ENCODE measurements around the gene KIR3DL2. TPM values are rescaled to one million over a fixed set of nuclear protein-coding genes. Genes with fewer than 3 reads are reported as not detected.
"Not testable (repeated sequence)": the region's sequence is repeated elsewhere in the genome, so short reads cannot be mapped to it uniquely, and the experiment has no call there.

KIR3DL2 gene
- polyA plus RNA-seq, 6 donors from 2014 or later = 0.25 to 0.39 TPM; not detected in 4

- not testable (repeated sequence) for H3K27ac Mint-ChIP-seq; H3K4me1 Mint-ChIP-seq; H3K36me3 Mint-ChIP-seq; ATAC-seq (ENCODE audit: low read depth in 2 of 2); DNase-seq; H3K9me3 Mint-ChIP-seq; H3K4me3 Mint-ChIP-seq
- H3K27me3 Mint-ChIP-seq = peaks cover 9 to 38% (median 12%) of the 10 kb centered on the region in 3 donors
Measured at GRCh38 chr19:54835126-54835525, 15.1 kb upstream of the KIR3DL2 start.

- H3K27ac Mint-ChIP-seq; H3K4me1 Mint-ChIP-seq; ATAC-seq (ENCODE audit: low read depth in 2 of 2); H3K9me3 Mint-ChIP-seq; H3K36me3 Mint-ChIP-seq; DNase-seq; H3K4me3 Mint-ChIP-seq: not testable (repeated sequence)
- peaks cover 7 to 30% (median 9%) of the 10 kb centered on the region in 3 donors for H3K27me3 Mint-ChIP-seq
Measured at GRCh38 chr19:54837522-54837921, 12.7 kb upstream of the KIR3DL2 start.

- H3K9me3 Mint-ChIP-seq = peaks cover 0 to 18% (median 4%) of the 10 kb centered on the region in 7 donors
- not testable (repeated sequence) for H3K36me3 Mint-ChIP-seq; H3K4me3 Mint-ChIP-seq; H3K4me1 Mint-ChIP-seq; ATAC-seq (ENCODE audit: low read depth in 2 of 2); H3K27ac Mint-ChIP-seq; DNase-seq
- peaks cover 6 to 26% (median 9%) of the 10 kb centered on the region in 3 donors for H3K27me3 Mint-ChIP-seq
Measured at GRCh38 chr19:54843171-54843570, 7.1 kb upstream of the KIR3DL2 start.

GRCh38 chr19:54850930-54851329 lies 687 bp downstream of the KIR3DL2 start:
- H3K9me3 Mint-ChIP-seq = peaks cover 0 to 14% (median 3%) of the 10 kb centered on the region in 7 donors
- no peaks in the 10 kb centered on the region for H3K4me1 Mint-ChIP-seq
- H3K4me3 Mint-ChIP-seq = no peak overlapping the region
- no peaks in the 10 kb centered on the region for H3K36me3 Mint-ChIP-seq
- DNase-seq (no peak), ATAC-seq (ENCODE audit: low read depth in 2 of 2) (no peak)
- H3K27ac Mint-ChIP-seq = no peak overlapping the region
- H3K27me3 Mint-ChIP-seq = peaks cover 14 to 58% (median 19%) of the 10 kb centered on the region in 3 donors

- Mint-ChIP-seq H3K36me3 (no peaks in the 10 kb centered on the region), H3K9me3 (peaks cover 0 to 12% (median 2%) of the 10 kb centered on the region in 7 donors), H3K27ac (no peak overlapping the region), H3K4me3 (no peak overlapping the region), H3K4me1 (no peaks in the 10 kb centered on the region), H3K27me3 (peaks cover 14 to 58% (median 19%) of the 10 kb centered on the region in 3 donors)
- DNase-seq (no peak), ATAC-seq (ENCODE audit: low read depth in 2 of 2) (no peak)
Measured at GRCh38 chr19:54851353-54851752, 1.1 kb downstream of the KIR3DL2 start.

- not testable (repeated sequence) for H3K4me1 Mint-ChIP-seq; H3K4me3 Mint-ChIP-seq; ATAC-seq (ENCODE audit: low read depth in 2 of 2); DNase-seq; H3K9me3 Mint-ChIP-seq; H3K27ac Mint-ChIP-seq; H3K36me3 Mint-ChIP-seq
- peaks cover 21 to 46% (median 25%) of the 10 kb centered on the region in 3 donors for H3K27me3 Mint-ChIP-seq
Measured at GRCh38 chr19:54855241-54855640, 5.0 kb downstream of the KIR3DL2 start.

GRCh38 chr19:54858476-54858875 lies 8.2 kb downstream of the KIR3DL2 start:
- H3K4me1 Mint-ChIP-seq; H3K36me3 Mint-ChIP-seq; H3K9me3 Mint-ChIP-seq; H3K27ac Mint-ChIP-seq; H3K4me3 Mint-ChIP-seq; ATAC-seq (ENCODE audit: low read depth in 2 of 2); DNase-seq: not testable (repeated sequence)
- peaks cover 34 to 51% (median 38%) of the 10 kb centered on the region in 3 donors for H3K27me3 Mint-ChIP-seq

- not testable (repeated sequence) for DNase-seq; H3K36me3 Mint-ChIP-seq; H3K4me1 Mint-ChIP-seq; ATAC-seq (ENCODE audit: low read depth in 2 of 2); H3K4me3 Mint-ChIP-seq
- peaks cover 0 to 12% (median 3%) of the 10 kb centered on the region in 7 donors for H3K9me3 Mint-ChIP-seq
- H3K27ac Mint-ChIP-seq = peak overlapping the region in 1 of 6 donors; percentile 30
- H3K27me3 Mint-ChIP-seq = peaks cover 32 to 42% (median 34%) of the 10 kb centered on the region in 3 donors
Measured at GRCh38 chr19:54859421-54859820, 9.2 kb downstream of the KIR3DL2 start.

- H3K4me3 Mint-ChIP-seq; ATAC-seq (ENCODE audit: low read depth in 2 of 2); H3K27ac Mint-ChIP-seq; H3K36me3 Mint-ChIP-seq; DNase-seq: not testable (repeated sequence)
- peaks cover 0 to 13% (median 4%) of the 10 kb centered on the region in 3 donors for H3K4me1 Mint-ChIP-seq
- peaks cover 36 to 49% (median 47%) of the 10 kb centered on the region in 3 donors for H3K27me3 Mint-ChIP-seq
- H3K9me3 Mint-ChIP-seq = peaks cover 0 to 14% (median 5%) of the 10 kb centered on the region in 7 donors
Measured at GRCh38 chr19:54863459-54863858, 13.2 kb downstream of the KIR3DL2 start.

- ATAC-seq (ENCODE audit: low read depth in 2 of 2) (no peak), DNase-seq (no peak)
- Mint-ChIP-seq H3K36me3 (peaks cover 0 to 4% of the 10 kb centered on the region in 2 donors), H3K27ac (peak overlapping the region in 1 of 6 donors; percentile 35), H3K4me1 (peaks cover 9 to 15% (median 11%) of the 10 kb centered on the region in 3 donors), H3K9me3 (peaks cover 0 to 7% (median 3%) of the 10 kb centered on the region in 7 donors), H3K4me3 (no peak overlapping the region), H3K27me3 (peaks cover 7 to 31% (median 10%) of the 10 kb centered on the region in 3 donors)
Measured at GRCh38 chr19:54871696-54872095, 21.5 kb downstream of the KIR3DL2 start.

GRCh38 chr19:54873990-54874389 lies 23.7 kb downstream of the KIR3DL2 start, which contains the start of gene FCAR:
Gene FCAR (plus strand): TSS chr19:54874235. CDS start chr19:54874290, 55 bp downstream.
- Mint-ChIP-seq H3K27ac (no peak within 1 kb of the TSS), H3K27me3 (peaks cover 8 to 23% (median 17%) of the 10 kb centered on the region in 3 donors), H3K4me1 (peaks cover 6 to 9% (median 7%) of the 10 kb centered on the region in 3 donors), H3K4me3 (no peak within 1 kb of the TSS), H3K9me3 (peaks cover 0 to 6% (median 0%) of the 10 kb centered on the region in 7 donors), H3K36me3 (no peaks in the 10 kb centered on the region)
- ATAC-seq (ENCODE audit: low read depth in 2 of 2) (no peak), DNase-seq (no peak)

GRCh38 chr19:54875506-54875905 lies 25.3 kb downstream of the KIR3DL2 start:
- peaks cover 19 to 32% (median 24%) of the 10 kb centered on the region in 3 donors for H3K27me3 Mint-ChIP-seq
- H3K36me3 Mint-ChIP-seq = no peaks in the 10 kb centered on the region
- H3K4me1 Mint-ChIP-seq = peaks cover 6 to 9% (median 7%) of the 10 kb centered on the region in 3 donors
- peaks cover 0 to 6% (median 0%) of the 10 kb centered on the region in 7 donors for H3K9me3 Mint-ChIP-seq
- ATAC-seq (ENCODE audit: low read depth in 2 of 2) (peak; percentile 27 to 45), DNase-seq (no peak)
- peak overlapping the region in 1 of 6 donors; percentile 6 for H3K27ac Mint-ChIP-seq
- H3K4me3 Mint-ChIP-seq = no peak overlapping the region

- peaks cover 6 to 9% (median 7%) of the 10 kb centered on the region in 3 donors for H3K4me1 Mint-ChIP-seq
- ATAC-seq (ENCODE audit: low read depth in 2 of 2) = no peak
- no peak overlapping the region for H3K27ac Mint-ChIP-seq
- peaks cover 0 to 2% (median 0%) of the 10 kb centered on the region in 7 donors for H3K9me3 Mint-ChIP-seq
- H3K4me3 Mint-ChIP-seq = no peak overlapping the region
- no peaks in the 10 kb centered on the region for H3K36me3 Mint-ChIP-seq
- peaks cover 26 to 46% (median 31%) of the 10 kb centered on the region in 3 donors for H3K27me3 Mint-ChIP-seq
- DNase-seq = no peak
Measured at GRCh38 chr19:54877471-54877870, 27.2 kb downstream of the KIR3DL2 start.

- Mint-ChIP-seq H3K4me1 (no peaks in the 10 kb centered on the region), H3K4me3 (no peak overlapping the region), H3K27ac (no peak overlapping the region), H3K27me3 (peaks cover 24 to 49% (median 31%) of the 10 kb centered on the region in 3 donors), H3K36me3 (no peaks in the 10 kb centered on the region), H3K9me3 (peaks cover 0 to 2% (median 0%) of the 10 kb centered on the region in 7 donors)
- DNase-seq (no peak), ATAC-seq (ENCODE audit: low read depth in 2 of 2) (no peak)
Measured at GRCh38 chr19:54881884-54882283, 31.6 kb downstream of the KIR3DL2 start.

Measured in naive B cell (primary cell).